Brain microvascular endothelial cell (primary cell): ENCODE data around the gene EVC2.

Experiments
- DNase-seq: peaks from one replicate; pipeline ENCODE4 v3.0.0-alpha.2; 2020
- H3K27ac ChIP-seq: fragments of 250-450 bp; sonication (Bioruptor Pico); 2 replicates; pipeline ENCODE4 v1.5.1; 2020; ENCODE audit warnings: mild to moderate bottlenecking, moderate library complexity
- H3K27me3 ChIP-seq: fragments of 250-450 bp; sonication (Bioruptor Pico); replicated peaks from 2 replicates; pipeline ENCODE4 v1.5.1; 2020; ENCODE audit warnings: mild to moderate bottlenecking
- H3K36me3 ChIP-seq: fragments of 250-450 bp; sonication (Bioruptor Pico); replicated peaks from 2 replicates; pipeline ENCODE4 v1.5.1; 2020; ENCODE audit warnings: mild to moderate bottlenecking
- H3K4me3 ChIP-seq: 2 replicates; pipeline ENCODE4 v1.5.1; 2011; ENCODE audit warnings: low read depth, mild to moderate bottlenecking, control low read depth, low read length, moderate library complexity
- in situ Hi-C: cut with HindIII; loops from 2 replicates; pipeline ENCODE4 v1.10.0; 2017; ENCODE audit warnings: low sequenced_read_pairs, low pct_ligation_motif_present
- TF ChIP-seq, protein P1 (sequence below): IDR thresholded peaks from 2 replicates; pipeline ENCODE4 v1.5.1; 2011; ENCODE audit warnings: low read depth, mild to moderate bottlenecking, moderate library complexity, low read length, control low read depth, inconsistent platforms; ENCODE audit errors: missing control alignments

Gene EVC2

GRCh38 chr4:5574386-5574785, 134.0 kb downstream of the EVC2 start:
- TF ChIP-seq, protein P1, sequence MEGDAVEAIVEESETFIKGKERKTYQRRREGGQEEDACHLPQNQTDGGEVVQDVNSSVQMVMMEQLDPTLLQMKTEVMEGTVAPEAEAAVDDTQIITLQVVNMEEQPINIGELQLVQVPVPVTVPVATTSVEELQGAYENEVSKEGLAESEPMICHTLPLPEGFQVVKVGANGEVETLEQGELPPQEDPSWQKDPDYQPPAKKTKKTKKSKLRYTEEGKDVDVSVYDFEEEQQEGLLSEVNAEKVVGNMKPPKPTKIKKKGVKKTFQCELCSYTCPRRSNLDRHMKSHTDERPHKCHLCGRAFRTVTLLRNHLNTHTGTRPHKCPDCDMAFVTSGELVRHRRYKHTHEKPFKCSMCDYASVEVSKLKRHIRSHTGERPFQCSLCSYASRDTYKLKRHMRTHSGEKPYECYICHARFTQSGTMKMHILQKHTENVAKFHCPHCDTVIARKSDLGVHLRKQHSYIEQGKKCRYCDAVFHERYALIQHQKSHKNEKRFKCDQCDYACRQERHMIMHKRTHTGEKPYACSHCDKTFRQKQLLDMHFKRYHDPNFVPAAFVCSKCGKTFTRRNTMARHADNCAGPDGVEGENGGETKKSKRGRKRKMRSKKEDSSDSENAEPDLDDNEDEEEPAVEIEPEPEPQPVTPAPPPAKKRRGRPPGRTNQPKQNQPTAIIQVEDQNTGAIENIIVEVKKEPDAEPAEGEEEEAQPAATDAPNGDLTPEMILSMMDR, result no peak
- H3K36me3 ChIP-seq, result peaks cover 15% of the 10 kb centered on the region

GRCh38 chr4:5573965-5574364, 134.4 kb downstream of the EVC2 start:
- TF ChIP-seq, protein P1, result no peak
- Histone ChIP-seq H3K36me3 (peaks cover 15% of the 10 kb centered on the region), H3K4me3 (no peak overlapping the region), H3K27ac (no peak overlapping the region), H3K27me3 (no peaks in the 10 kb centered on the region)
- in situ Hi-C loops, result no loop called here
- no peak for DNase-seq

More at GRCh38 chr4:5574386-5574785, 134.0 kb downstream of the EVC2 start:
- in situ Hi-C loops, result no loop called here
- Histone ChIP-seq H3K27me3 (no peaks in the 10 kb centered on the region), H3K4me3 (no peak overlapping the region), H3K27ac (no peak overlapping the region)
- DNase-seq, result no peak

GRCh38 chr4:5572751-5573150, 135.6 kb downstream of the EVC2 start:
- Histone ChIP-seq H3K4me3 (no peak overlapping the region), H3K27me3 (no peaks in the 10 kb centered on the region), H3K27ac (no peak overlapping the region), H3K36me3 (peaks cover 15% of the 10 kb centered on the region)
- DNase-seq, result no peak
- in situ Hi-C loops, result no loop called here
- TF ChIP-seq, protein P1, result no peak

- peaks cover 15% of the 10 kb centered on the region for H3K36me3 ChIP-seq
- H3K27ac ChIP-seq, result no peak overlapping the region
- TF ChIP-seq, protein P1, result no peak
- no peaks in the 10 kb centered on the region for H3K27me3 ChIP-seq
- no peak for DNase-seq
- in situ Hi-C loops, result no loop called here
- H3K4me3 ChIP-seq, result no peak overlapping the region
These were observed 136.2 kb downstream of the EVC2 start for GRCh38 chr4:5572114-5572513.

DNA sequence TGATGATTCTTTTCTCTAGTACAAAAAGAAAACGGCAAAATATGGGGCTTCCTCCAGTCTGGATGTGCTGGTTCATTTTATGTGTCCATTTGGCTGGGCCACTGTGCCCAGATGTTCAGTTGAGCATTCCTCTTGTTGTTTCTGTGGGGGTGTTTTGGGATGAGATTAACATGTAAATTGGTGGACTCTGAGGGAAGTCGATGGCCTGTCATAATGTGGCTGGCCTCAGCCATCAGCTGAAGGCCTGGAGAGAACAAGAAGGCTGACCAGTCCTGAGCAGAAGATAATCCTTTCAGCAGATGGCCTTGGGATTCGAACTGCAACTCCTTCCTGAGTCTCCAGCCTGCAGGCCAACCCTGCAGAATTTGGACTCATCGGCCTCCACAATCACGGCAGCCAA, 136.7 kb downstream of the EVC2 start:
- TF ChIP-seq, protein P1, result no peak
- in situ Hi-C loops, result no loop called here
- Histone ChIP-seq H3K36me3 (peaks cover 15% of the 10 kb centered on the region), H3K27ac (no peak overlapping the region), H3K4me3 (no peak overlapping the region), H3K27me3 (no peaks in the 10 kb centered on the region)
- no peak for DNase-seq

DNA sequence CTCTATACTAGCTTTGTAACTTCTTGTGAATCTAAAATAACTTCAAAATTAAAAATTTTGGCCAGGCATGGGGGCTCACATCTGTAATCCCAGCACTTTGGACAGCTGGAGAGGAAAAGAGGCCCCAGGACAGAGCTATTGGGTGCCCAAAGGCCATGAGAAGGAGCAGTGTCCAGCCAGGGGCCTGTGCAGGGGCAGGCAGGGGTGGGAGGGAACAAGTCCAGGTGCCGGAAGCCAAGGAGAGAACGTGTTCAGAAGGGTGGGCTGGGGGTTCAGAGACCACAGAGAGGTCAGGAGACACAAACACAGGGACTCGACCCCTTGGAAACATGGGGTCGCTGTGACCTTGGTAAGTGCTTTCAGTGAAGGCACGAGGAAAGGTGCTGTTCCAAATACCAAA, 138.9 kb downstream of the EVC2 start:
- in situ Hi-C loops, result no loop called here
- H3K27me3 ChIP-seq, result no peaks in the 10 kb centered on the region
- TF ChIP-seq, protein P1, result no peak
- no peak overlapping the region for H3K4me3 ChIP-seq
- no peak overlapping the region for H3K27ac ChIP-seq
- peaks cover 18% of the 10 kb centered on the region for H3K36me3 ChIP-seq
- no peak for DNase-seq
